ENCODE results near the gene ALDH9A1. TPM values are rescaled to one million over a fixed set of nuclear protein-coding genes. Genes with fewer than 3 reads are reported as not detected.
A peak's percentile ranks its signal among the peaks of the same experiment; 100 is the strongest.

The ALDH9A1 gene
- total and polyA plus RNA-seq, 7 experiments from 2014 or later, result 25.0 to 88.4 (median 41.6) TPM

DNA sequence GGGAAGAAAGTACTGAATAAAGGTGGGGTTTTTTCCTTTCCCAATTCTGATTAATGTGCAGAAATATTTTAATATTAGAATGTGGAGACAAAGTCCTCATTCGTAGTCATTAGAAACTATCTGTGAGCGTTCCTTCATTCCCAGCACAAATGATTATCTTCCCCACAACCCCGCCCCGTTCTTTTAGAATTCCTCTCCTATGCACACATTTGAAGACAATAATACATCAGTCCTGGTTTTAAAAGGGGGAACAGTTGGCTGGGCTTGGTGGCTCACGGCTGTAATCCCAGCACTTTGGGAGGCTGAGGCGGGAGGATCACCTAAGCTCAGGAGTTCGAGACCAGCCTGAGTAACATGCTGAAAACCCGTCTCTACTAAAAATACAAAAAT is 876 bp downstream of the ALDH9A1 start:
- H3K4me3 Mint-ChIP-seq, result peak overlapping the region; percentile 95 to 100 (median 99)
- ATAC-seq, result no peak
- H3K27ac Mint-ChIP-seq, result peak overlapping the region; percentile 95 to 99 (median 98)
- Histone ChIP-seq H3K9me3 (ENCODE audit: control insufficient read depth in 2 of 3, low read length in 3 of 3) (no peaks in the 10 kb centered on the region), H3K36me3 (ENCODE audit: control insufficient read depth in 2 of 3, insufficient read depth in 3 of 3, low read length in 3 of 3) (peaks cover 0 to 3% (median 0%) of the 10 kb centered on the region in 3 experiments), H3K27me3 (ENCODE audit: control insufficient read depth in 2 of 2, insufficient read depth in 2 of 2, low read length in 2 of 2) (no peaks in the 10 kb centered on the region), H3K4me1 (ENCODE audit: control insufficient read depth in 2 of 2, insufficient read depth in 2 of 2, low read length in 2 of 2) (peaks cover 14 to 18% of the 10 kb centered on the region in 2 donors), H3K27ac (ENCODE audit: low read depth, low read length) (peak overlapping the region; percentile 91), H3K4me3 (ENCODE audit: low read length) (peak overlapping the region; percentile 96)
- no peak for DNase-seq
- POLR2A ChIA-PET, result interaction anchor here (0.7 to 1.8 kb wide), 5 partner anchors 10 to 199 kb away, joined by 3 to 19 read pairs (median 11); partner anchors contain the start of genes MGST3 and TMCO1
- peaks cover 0 to 2% (median 0%) of the 10 kb centered on the region in 5 donors for H3K27me3 Mint-ChIP-seq
- intact Hi-C loops (cut with micrococcal nuclease), result loop anchor here (1.0 to 5.0 kb wide), 4 partner anchors 19 to 1180 kb away; partner anchors contain the start of genes MGST3 (in 1 of the 2), TADA1 (in 1 of the 2) and TMCO1 (in 1 of the 2)
- no peaks in the 10 kb centered on the region for H3K9me3 Mint-ChIP-seq
- CTCF ChIA-PET, result interaction anchor here (1.2 kb wide), 1 partner anchor 15 kb away, joined by 3 read pairs; no protein-coding TSS in a partner anchor
- H3K4me1 Mint-ChIP-seq, result peaks cover 15 to 42% (median 35%) of the 10 kb centered on the region in 7 donors
- H3K36me3 Mint-ChIP-seq, result peaks cover 0 to 20% (median 12%) of the 10 kb centered on the region in 5 donors

DNA sequence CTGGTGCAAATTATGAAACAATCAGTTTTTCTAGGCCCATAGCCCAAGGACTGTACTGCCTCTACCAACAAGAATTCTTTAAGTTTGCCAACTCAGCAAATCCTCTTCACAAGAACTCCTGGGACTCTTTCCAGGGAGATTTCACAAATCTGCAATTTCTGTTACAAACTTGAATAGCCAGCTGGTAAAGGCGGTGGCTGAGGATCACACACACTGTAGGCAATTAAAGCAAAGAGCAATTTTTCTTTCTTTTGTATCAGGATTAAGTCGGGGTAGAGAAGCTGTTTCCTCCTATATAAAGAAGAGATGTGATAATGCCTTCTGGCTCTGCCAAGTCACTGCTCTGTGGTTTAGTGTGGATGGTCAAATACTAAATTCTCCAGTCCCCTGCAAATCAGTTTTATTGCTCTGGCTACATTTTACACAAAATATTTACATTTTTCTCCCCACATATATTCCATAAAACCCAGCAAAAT is 1.7 kb downstream of the ALDH9A1 start:
- Histone ChIP-seq H3K27me3 (ENCODE audit: control insufficient read depth in 2 of 2, insufficient read depth in 2 of 2, low read length in 2 of 2) (no peaks in the 10 kb centered on the region), H3K4me3 (ENCODE audit: low read length) (peak overlapping the region; percentile 96), H3K27ac (ENCODE audit: low read depth, low read length) (peak overlapping the region; percentile 9), H3K4me1 (ENCODE audit: control insufficient read depth in 2 of 2, insufficient read depth in 2 of 2, low read length in 2 of 2) (peaks cover 14 to 18% of the 10 kb centered on the region in 2 donors), H3K36me3 (ENCODE audit: control insufficient read depth in 2 of 3, insufficient read depth in 3 of 3, low read length in 3 of 3) (peaks cover 0 to 3% (median 0%) of the 10 kb centered on the region in 3 experiments), H3K9me3 (ENCODE audit: control insufficient read depth in 2 of 3, low read length in 3 of 3) (no peaks in the 10 kb centered on the region)
- CTCF ChIA-PET, result no interaction called here
- peaks cover 4 to 28% (median 17%) of the 10 kb centered on the region in 5 donors for H3K36me3 Mint-ChIP-seq
- no peak for DNase-seq
- H3K27ac Mint-ChIP-seq, result peak overlapping the region; percentile 1 to 99 (median 79)
- intact Hi-C loops (cut with micrococcal nuclease), result loop anchor here (1.0 to 5.0 kb wide), 4 partner anchors 18 to 1181 kb away; partner anchors contain the start of genes MGST3 (in 1 of the 2), TADA1 (in 1 of the 2) and TMCO1 (in 1 of the 2)
- POLR2A ChIA-PET, result interaction anchor here (1.7 kb wide), 1 partner anchor 9 kb away, joined by 11 read pairs; no protein-coding TSS in a partner anchor
- no peak for ATAC-seq
- no peaks in the 10 kb centered on the region for H3K9me3 Mint-ChIP-seq
- H3K4me3 Mint-ChIP-seq, result peak overlapping the region; percentile 68 to 100 (median 99)
- H3K4me1 Mint-ChIP-seq, result peaks cover 21 to 49% (median 43%) of the 10 kb centered on the region in 7 donors
- no peaks in the 10 kb centered on the region for H3K27me3 Mint-ChIP-seq

DNA sequence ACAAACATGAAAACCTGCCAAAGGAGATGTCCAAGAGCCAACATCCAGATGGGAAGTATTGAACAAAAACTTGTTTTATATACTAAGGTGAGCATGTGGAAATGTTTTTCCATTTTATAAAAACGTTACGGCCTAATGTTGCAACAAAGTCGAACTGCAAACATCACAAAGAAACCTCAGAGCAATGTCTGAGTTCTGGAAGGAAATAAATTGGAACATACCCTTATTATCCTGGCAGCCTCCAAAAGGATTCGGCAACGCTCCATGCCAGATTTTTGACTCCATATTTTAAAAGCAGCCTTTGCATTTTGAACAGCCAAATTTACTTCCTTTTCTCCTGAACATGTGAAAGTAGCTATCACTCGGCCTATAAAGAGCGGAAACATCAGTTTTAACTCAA is 3.3 kb downstream of the ALDH9A1 start:
- DNase-seq (no peak), ATAC-seq (no peak)
- H3K27me3 ChIP-seq (ENCODE audit: control insufficient read depth in 2 of 2, insufficient read depth in 2 of 2, low read length in 2 of 2), result no peaks in the 10 kb centered on the region
- no peaks in the 10 kb centered on the region for H3K27me3 Mint-ChIP-seq
- H3K4me1 ChIP-seq (ENCODE audit: control insufficient read depth in 2 of 2, insufficient read depth in 2 of 2, low read length in 2 of 2), result peaks cover 14 to 18% of the 10 kb centered on the region in 2 donors
- peaks cover 0 to 3% (median 0%) of the 10 kb centered on the region in 3 experiments for H3K36me3 ChIP-seq (ENCODE audit: control insufficient read depth in 2 of 3, insufficient read depth in 3 of 3, low read length in 3 of 3)
- no peak overlapping the region for H3K27ac ChIP-seq (ENCODE audit: low read depth, low read length)
- H3K4me1 Mint-ChIP-seq, result peaks cover 27 to 60% (median 51%) of the 10 kb centered on the region in 7 donors
- H3K4me3 ChIP-seq (ENCODE audit: low read length), result no peak overlapping the region
- peak overlapping the region in 3 of 10 donors; percentile 32 to 99 (median 63) for H3K4me3 Mint-ChIP-seq
- H3K27ac Mint-ChIP-seq, result peak overlapping the region in 2 of 9 donors; percentile 60 to 99
- peaks cover 4 to 34% (median 17%) of the 10 kb centered on the region in 5 donors for H3K36me3 Mint-ChIP-seq
- no peaks in the 10 kb centered on the region for H3K9me3 ChIP-seq (ENCODE audit: control insufficient read depth in 2 of 3, low read length in 3 of 3)
- intact Hi-C loops (cut with micrococcal nuclease), result loop anchor here in 1 of 2 donors (5.0 kb wide), 1 partner anchor 1182 kb away; the partner anchor contains the start of gene TADA1
- CTCF ChIA-PET, result no interaction called here
- no peaks in the 10 kb centered on the region for H3K9me3 Mint-ChIP-seq
- POLR2A ChIA-PET, result interaction anchor here (0.7 kb wide), 1 partner anchor 28 kb away, joined by 3 read pairs; no protein-coding TSS in a partner anchor

DNA sequence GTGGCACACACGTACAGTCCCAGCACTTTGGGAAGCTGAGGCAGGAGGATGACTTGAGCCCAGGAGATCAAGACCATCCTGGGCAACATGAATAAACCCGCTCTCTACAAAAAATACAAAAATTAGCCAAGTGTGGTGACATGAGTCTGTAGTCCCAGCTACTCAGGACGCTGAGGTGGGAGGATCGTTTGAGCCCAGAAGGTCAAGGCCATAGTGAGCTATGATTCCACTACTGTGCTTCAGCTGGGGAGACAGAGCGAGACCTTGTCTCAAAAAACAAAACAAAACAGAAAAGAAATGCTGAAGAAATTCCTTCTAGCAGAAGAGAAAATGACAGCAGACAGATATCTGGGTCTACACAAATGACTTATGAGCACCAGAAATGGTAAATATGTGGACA is 10.3 kb downstream of the ALDH9A1 start:
- Histone ChIP-seq H3K4me3 (ENCODE audit: low read length) (no peak overlapping the region), H3K9me3 (ENCODE audit: control insufficient read depth in 2 of 3, low read length in 3 of 3) (no peaks in the 10 kb centered on the region), H3K4me1 (ENCODE audit: control insufficient read depth in 2 of 2, insufficient read depth in 2 of 2, low read length in 2 of 2) (peaks cover 0 to 10% of the 10 kb centered on the region in 2 donors), H3K27ac (ENCODE audit: low read depth, low read length) (no peak overlapping the region), H3K27me3 (ENCODE audit: control insufficient read depth in 2 of 2, insufficient read depth in 2 of 2, low read length in 2 of 2) (no peaks in the 10 kb centered on the region), H3K36me3 (ENCODE audit: control insufficient read depth in 2 of 3, insufficient read depth in 3 of 3, low read length in 3 of 3) (peaks cover 0 to 10% (median 3%) of the 10 kb centered on the region in 3 experiments)
- POLR2A ChIA-PET, result interaction anchor here (1.2 kb wide), 1 partner anchor 9 kb away, joined by 11 read pairs; no protein-coding TSS in a partner anchor
- Mint-ChIP-seq H3K27me3 (no peaks in the 10 kb centered on the region), H3K36me3 (peaks cover 10 to 71% (median 43%) of the 10 kb centered on the region in 5 donors), H3K9me3 (peaks cover 0 to 6% (median 2%) of the 10 kb centered on the region in 11 donors), H3K4me1 (peaks cover 36 to 78% (median 64%) of the 10 kb centered on the region in 7 donors), H3K27ac (peak overlapping the region in 1 of 9 donors; percentile 36), H3K4me3 (no peak overlapping the region)
- DNase-seq, result no peak
- ATAC-seq, result no peak
- intact Hi-C loops (cut with micrococcal nuclease), result no loop called here
- CTCF ChIA-PET, result no interaction called here

DNA sequence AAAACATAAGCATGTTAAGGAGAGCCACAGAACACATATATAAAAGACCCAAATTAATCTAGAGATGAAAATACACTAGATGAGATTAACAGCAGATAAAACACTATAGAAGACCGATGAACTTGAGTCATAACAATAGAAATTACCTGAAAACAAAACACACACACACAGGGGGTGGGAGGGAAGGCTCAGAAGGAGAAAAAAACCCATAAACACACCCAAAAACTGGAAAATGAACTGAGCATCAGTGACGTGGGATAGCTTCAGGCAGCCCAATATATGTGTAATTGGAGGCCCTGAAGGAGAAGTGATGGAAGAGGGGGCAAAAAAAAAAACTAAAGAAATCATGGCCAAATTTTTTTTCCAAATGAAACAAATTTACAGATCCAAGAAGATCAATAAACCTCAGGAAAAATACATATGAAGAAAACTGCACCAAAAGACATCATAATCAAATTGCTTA is 11.4 kb downstream of the ALDH9A1 start:
- peaks cover 0 to 10% of the 10 kb centered on the region in 2 donors for H3K4me1 ChIP-seq (ENCODE audit: control insufficient read depth in 2 of 2, insufficient read depth in 2 of 2, low read length in 2 of 2)
- no peaks in the 10 kb centered on the region for H3K27me3 ChIP-seq (ENCODE audit: control insufficient read depth in 2 of 2, insufficient read depth in 2 of 2, low read length in 2 of 2)
- H3K9me3 Mint-ChIP-seq, result peaks cover 0 to 6% (median 2%) of the 10 kb centered on the region in 11 donors
- ATAC-seq (no peak), DNase-seq (no peak)
- H3K27ac Mint-ChIP-seq, result peak overlapping the region; percentile 20 to 83 (median 64)
- peaks cover 0 to 19% (median 14%) of the 10 kb centered on the region in 3 experiments for H3K36me3 ChIP-seq (ENCODE audit: control insufficient read depth in 2 of 3, insufficient read depth in 3 of 3, low read length in 3 of 3)
- intact Hi-C loops (cut with micrococcal nuclease), result loop anchor here in 1 of 2 donors (1.0 kb wide), 1 partner anchor 31 kb away; no protein-coding TSS in a partner anchor
- no peak overlapping the region for H3K27ac ChIP-seq (ENCODE audit: low read depth, low read length)
- H3K4me3 Mint-ChIP-seq, result peak overlapping the region in 8 of 10 donors; percentile 3 to 59 (median 30)
- H3K4me1 Mint-ChIP-seq, result peaks cover 30 to 75% (median 60%) of the 10 kb centered on the region in 7 donors
- CTCF ChIA-PET, result no interaction called here
- POLR2A ChIA-PET, result interaction anchor here (1.2 kb wide), 1 partner anchor 12 kb away, joined by 4 read pairs; the partner anchor contains the start of gene ALDH9A1
- H3K9me3 ChIP-seq (ENCODE audit: control insufficient read depth in 2 of 3, low read length in 3 of 3), result no peaks in the 10 kb centered on the region
- peaks cover 12 to 79% (median 50%) of the 10 kb centered on the region in 5 donors for H3K36me3 Mint-ChIP-seq
- H3K4me3 ChIP-seq (ENCODE audit: low read length), result no peak overlapping the region
- H3K27me3 Mint-ChIP-seq, result no peaks in the 10 kb centered on the region

DNA sequence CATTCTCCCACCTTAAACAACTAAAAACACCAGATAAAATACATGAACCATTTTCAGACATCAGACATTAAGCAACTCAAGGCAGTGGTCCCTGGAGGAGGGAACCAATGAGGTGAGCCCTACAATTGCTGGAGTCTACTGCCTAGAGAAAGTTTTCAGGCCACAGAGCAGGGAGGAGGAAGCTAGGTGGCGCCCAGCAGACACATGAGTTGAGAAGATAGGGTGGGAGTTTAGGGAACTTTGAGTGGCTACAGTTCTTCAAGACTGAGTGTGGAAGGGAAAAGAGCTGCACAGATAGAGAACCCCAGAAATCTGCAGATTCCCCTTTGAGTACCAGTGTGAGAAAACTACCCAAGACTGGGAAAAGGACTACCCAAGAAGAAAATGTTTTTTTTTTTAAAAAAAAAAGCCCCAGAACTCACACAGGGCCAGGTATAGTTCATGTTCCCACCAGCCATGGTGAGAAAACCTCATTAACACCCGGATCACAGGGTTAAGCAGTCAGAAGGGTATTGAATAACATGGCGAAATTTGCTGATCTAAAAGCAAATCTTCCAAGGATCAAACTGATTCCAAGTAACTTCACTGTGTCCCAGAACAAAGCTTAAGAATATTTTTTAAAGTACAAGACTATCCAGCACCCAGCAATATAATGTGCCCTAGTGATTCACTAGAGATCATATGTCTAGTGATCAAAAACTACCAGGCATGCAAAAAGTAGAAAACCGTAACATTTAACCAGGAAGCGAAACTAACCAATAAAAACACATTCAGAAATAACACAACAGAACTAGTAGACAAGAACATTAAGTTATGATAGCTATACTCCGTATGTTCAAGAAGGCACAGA is 12.0 kb downstream of the ALDH9A1 start:
- Histone ChIP-seq H3K27me3 (ENCODE audit: control insufficient read depth in 2 of 2, insufficient read depth in 2 of 2, low read length in 2 of 2) (no peaks in the 10 kb centered on the region), H3K9me3 (ENCODE audit: control insufficient read depth in 2 of 3, low read length in 3 of 3) (no peaks in the 10 kb centered on the region), H3K4me1 (ENCODE audit: control insufficient read depth in 2 of 2, insufficient read depth in 2 of 2, low read length in 2 of 2) (peaks cover 0 to 10% of the 10 kb centered on the region in 2 donors), H3K36me3 (ENCODE audit: control insufficient read depth in 2 of 3, insufficient read depth in 3 of 3, low read length in 3 of 3) (peaks cover 0 to 24% (median 17%) of the 10 kb centered on the region in 3 experiments), H3K27ac (ENCODE audit: low read depth, low read length) (no peak overlapping the region), H3K4me3 (ENCODE audit: low read length) (no peak overlapping the region)
- CTCF ChIA-PET, result interaction anchor here (1.1 kb wide), 1 partner anchor 230 kb away, joined by 3 read pairs; no protein-coding TSS in a partner anchor
- Mint-ChIP-seq H3K27ac (peak overlapping the region; percentile 20 to 85 (median 64)), H3K36me3 (peaks cover 11 to 81% (median 48%) of the 10 kb centered on the region in 5 donors), H3K4me3 (peak overlapping the region in 8 of 10 donors; percentile 3 to 59 (median 34)), H3K9me3 (peaks cover 0 to 6% (median 2%) of the 10 kb centered on the region in 11 donors), H3K27me3 (no peaks in the 10 kb centered on the region), H3K4me1 (peaks cover 28 to 69% (median 53%) of the 10 kb centered on the region in 7 donors)
- intact Hi-C loops (cut with micrococcal nuclease), result loop anchor here in 1 of 2 donors (1.0 kb wide), 1 partner anchor 32 kb away; no protein-coding TSS in a partner anchor
- POLR2A ChIA-PET, result interaction anchor here (1.2 kb wide), 1 partner anchor 12 kb away, joined by 4 read pairs; the partner anchor contains the start of gene ALDH9A1
- DNase-seq (no peak), ATAC-seq (peak; percentile 36)
